IMR-90 (cell line): ENCODE data around the gene PRKCB. TPM values are rescaled to one million over a fixed set of nuclear protein-coding genes. Genes with fewer than 3 reads are reported as not detected.

ENCODE experiments used
- ATAC-seq: fragments of 200-7000 bp; cut with Tn5 transposase; 2 replicates; pipeline ENCODE4 v1.9.1; 2020; ENCODE audit warnings: low read depth, mild to moderate bottlenecking, moderate library complexity
- BruUV-seq: library from RNA; stranded (reverse); fragments of 400-500 nt; replicated peaks from 2 replicates; lab custom pipeline; 2021; lab: Mats Ljungman, UMichigan
- CTCF ChIA-PET: fragments of 300-600 bp; formaldehyde crosslinking; extraction: SDS; loops from one replicate; lab custom pipeline; 2021; ENCODE audit warnings: antibody characterized with exemption; lab: Yijun Ruan, JAX
- POLR2A ChIA-PET: fragments of 300-600 bp; sonication (Branson Sonifier 250); formaldehyde crosslinking; loops from one replicate; lab custom pipeline; 2022; ENCODE audit warnings: antibody characterized with exemption; ENCODE audit not compliant: unreplicated experiment; lab: Charles Lee
- DNase-seq: peaks from one replicate; pipeline ENCODE4 v3.0.0; 2013
- H2AFZ ChIP-seq: replicated peaks from 2 replicates; pipeline ENCODE3; 2013; ENCODE audit warnings: low read length, mild to moderate bottlenecking; ENCODE audit not compliant: poor library complexity
- H2AK5ac ChIP-seq: 2 replicates; pipeline ENCODE4 v1.6.1; 2013; ENCODE audit warnings: low read depth, low read length, inconsistent platforms
- H2AK9ac ChIP-seq: replicated peaks from 2 replicates; pipeline ENCODE3; 2013; ENCODE audit warnings: mild to moderate bottlenecking, low read depth, low read length, moderate library complexity; ENCODE audit not compliant: poor library complexity
- H2BK120ac ChIP-seq: 2 replicates; pipeline ENCODE4 v1.6.1; 2013; ENCODE audit warnings: low read depth, low read length, inconsistent platforms
- H2BK15ac ChIP-seq: 3 replicates; pipeline ENCODE4 v1.6.1; 2013; ENCODE audit warnings: low read depth, low read length, inconsistent platforms
- H2BK20ac ChIP-seq: 2 replicates; pipeline ENCODE4 v1.6.1; 2013; ENCODE audit warnings: low read depth, mild to moderate bottlenecking, inconsistent platforms, low read length, moderate library complexity
- H2BK5ac ChIP-seq: 2 replicates; pipeline ENCODE4 v1.6.1; 2013; ENCODE audit warnings: mild to moderate bottlenecking, low read depth, low read length, inconsistent platforms; ENCODE audit not compliant: poor library complexity, severe bottlenecking
- H3K14ac ChIP-seq: replicated peaks from 2 replicates; pipeline ENCODE4 v1.6.1; 2013; ENCODE audit warnings: low read depth, low read length, inconsistent platforms
- H3K18ac ChIP-seq: 2 replicates; pipeline ENCODE4 v1.6.1; 2013; ENCODE audit warnings: low read depth, low read length, control low read depth
- H3K23ac ChIP-seq: 2 replicates; pipeline ENCODE4 v1.6.1; 2013; ENCODE audit warnings: low read depth, low read length, inconsistent platforms
- H3K27ac ChIP-seq: 2 replicates; pipeline ENCODE4 v1.5.1; 2013; ENCODE audit warnings: mild to moderate bottlenecking, control low read depth, low read length; ENCODE audit not compliant: insufficient read depth
- H3K27me3 ChIP-seq: 2 replicates; pipeline ENCODE4 v1.6.1; 2013; ENCODE audit warnings: low read length; ENCODE audit not compliant: control insufficient read depth, insufficient read depth
- H3K36me3 ChIP-seq: 2 replicates; pipeline ENCODE4 v1.6.1; 2013; ENCODE audit warnings: low read length, mixed read lengths; ENCODE audit not compliant: control insufficient read depth, insufficient read depth
- H3K4ac ChIP-seq: 2 replicates; pipeline ENCODE4 v1.6.1; 2013; ENCODE audit warnings: low read depth, low read length, inconsistent platforms
- H3K4me1 ChIP-seq: 2 replicates; pipeline ENCODE4 v1.6.1; 2013; ENCODE audit warnings: low read length, mixed read lengths; ENCODE audit not compliant: control insufficient read depth, insufficient read depth
- H3K4me2 ChIP-seq: 2 replicates; pipeline ENCODE4 v1.6.1; 2013; ENCODE audit warnings: low read depth, mild to moderate bottlenecking, control low read depth, low read length, moderate library complexity
- H3K4me3 ChIP-seq: 2 replicates; pipeline ENCODE4 v1.5.1; 2013; ENCODE audit warnings: low read depth, mild to moderate bottlenecking, control low read depth, low read length, moderate library complexity; ENCODE audit not compliant: insufficient read depth
- H3K56ac ChIP-seq: 2 replicates; pipeline ENCODE4 v1.6.1; 2013; ENCODE audit warnings: low read length, inconsistent platforms; ENCODE audit not compliant: insufficient read depth; ENCODE audit errors: extremely low read depth
- H3K79me1 ChIP-seq, 2 experiments: 2 replicates each; pipeline ENCODE4 v1.6.1; 2013; ENCODE audit warnings: low read length in 2 of 2, inconsistent platforms in 1 of 2, low read depth in 1 of 2
- H3K9ac ChIP-seq: 2 replicates; pipeline ENCODE4 v1.6.1; 2013; ENCODE audit warnings: low read depth, low read length, control low read depth
- H3K9me1 ChIP-seq: 2 replicates; pipeline ENCODE4 v1.6.1; 2013; ENCODE audit warnings: low read length, inconsistent platforms; ENCODE audit not compliant: insufficient read depth
- H3K9me3 ChIP-seq: 2 replicates; pipeline ENCODE4 v1.6.1; 2013; ENCODE audit warnings: low read length; ENCODE audit not compliant: control insufficient read depth, insufficient read depth
- H4K20me1 ChIP-seq: 2 replicates; pipeline ENCODE4 v1.6.1; 2013; ENCODE audit warnings: low read length, inconsistent platforms; ENCODE audit not compliant: insufficient read depth
- H4K5ac ChIP-seq: 2 replicates; pipeline ENCODE4 v1.6.1; 2013; ENCODE audit warnings: mild to moderate bottlenecking, low read depth, low read length, control low read depth
- H4K8ac ChIP-seq, 2 experiments: 2 replicates each; pipeline ENCODE4 v1.6.1; 2013; ENCODE audit warnings: low read depth in 2 of 2, low read length in 2 of 2, control low read depth in 1 of 2, inconsistent platforms in 1 of 2
- H4K91ac ChIP-seq: 2 replicates; pipeline ENCODE4 v1.6.1; 2013; ENCODE audit warnings: low read depth, low read length, inconsistent platforms; ENCODE audit not compliant: insufficient read depth
- BHLHE40 ChIP-seq: fragments of 150-350 bp; IDR thresholded peaks from 2 replicates; pipeline ENCODE4 v1.6.1; 2016; ENCODE audit warnings: mild to moderate bottlenecking, low read depth, low read length
- CEBPB ChIP-seq: IDR thresholded peaks from 2 replicates; pipeline ENCODE4 v1.6.1; 2012; ENCODE audit warnings: low read depth, low read length, improper control_type of control experiment
- CHD1 ChIP-seq: IDR thresholded peaks from 2 replicates; pipeline ENCODE4 v1.6.1; 2012; ENCODE audit warnings: low read depth, low read length, improper control_type of control experiment
- CTCF ChIP-seq: conservative IDR thresholded peaks from 2 replicates; pipeline ENCODE4 v1.5.1; 2012; ENCODE audit warnings: mild to moderate bottlenecking, low read depth, low read length, improper control_type of control experiment
- ELK1 ChIP-seq: fragments of 150-350 bp; IDR thresholded peaks from 2 replicates; pipeline ENCODE4 v1.6.1; 2016; ENCODE audit warnings: low read depth, mild to moderate bottlenecking, low read length, moderate library complexity, borderline replicate concordance
- FOS ChIP-seq: fragments of 150-350 bp; IDR thresholded peaks from 2 replicates; pipeline ENCODE4 v1.6.1; 2016; ENCODE audit warnings: low read depth, low read length
- MAFK ChIP-seq: IDR thresholded peaks from 2 replicates; pipeline ENCODE4 v1.6.1; 2012; ENCODE audit warnings: low read depth, low read length, improper control_type of control experiment
- MAZ ChIP-seq: IDR thresholded peaks from 2 replicates; pipeline ENCODE4 v1.6.1; 2012; ENCODE audit warnings: low read depth, mild to moderate bottlenecking, low read length, improper control_type of control experiment, moderate library complexity, borderline replicate concordance
- MXI1 ChIP-seq: IDR thresholded peaks from 2 replicates; pipeline ENCODE4 v1.6.1; 2012; ENCODE audit warnings: low read depth, mild to moderate bottlenecking, low read length, moderate library complexity, borderline replicate concordance
- NFE2L2 ChIP-seq: fragments of 150-350 bp; IDR thresholded peaks from 2 replicates; pipeline ENCODE4 v1.6.1; 2016; ENCODE audit warnings: low read depth, mild to moderate bottlenecking, low read length
- POLR2A ChIP-seq: IDR thresholded peaks from 2 replicates; pipeline ENCODE4 v1.6.1; 2012; ENCODE audit warnings: mild to moderate bottlenecking, low read depth, low read length
- RAD21 ChIP-seq: IDR thresholded peaks from 2 replicates; pipeline ENCODE4 v1.6.1; 2012; ENCODE audit warnings: low read length, improper control_type of control experiment
- RCOR1 ChIP-seq: IDR thresholded peaks from 2 replicates; pipeline ENCODE4 v1.6.1; 2012; ENCODE audit warnings: mild to moderate bottlenecking, low read length, improper control_type of control experiment; ENCODE audit not compliant: insufficient replicate concordance
- RFX5 ChIP-seq: IDR thresholded peaks from 2 replicates; pipeline ENCODE4 v1.8.0; 2012; ENCODE audit warnings: low read depth, mild to moderate bottlenecking, low read length, moderate library complexity
- SMC3 ChIP-seq: fragments of 150-350 bp; IDR thresholded peaks from 2 replicates; pipeline ENCODE4 v1.6.1; 2016; ENCODE audit warnings: low read depth, mild to moderate bottlenecking, antibody characterized with exemption, low read length, moderate library complexity
- USF2 ChIP-seq: fragments of 150-350 bp; IDR thresholded peaks from 2 replicates; pipeline ENCODE4 v1.6.1; 2017; ENCODE audit warnings: mild to moderate bottlenecking, antibody characterized with exemption, low read length, low read depth
- WGBS, 2 experiments: methylation state at CpG; one replicate each; pipeline versions ENCODE4 v1.1.5 to v1.1.7; 2013; ENCODE audit warnings: missing lambda C conversion rate in 2 of 2; ENCODE audit not compliant: insufficient read length in 1 of 2; ENCODE audit errors: extremely low coverage in 2 of 2; 5-methylcytosine and 5-hydroxymethylcytosine counted together
- dilution Hi-C: fragments of 300-500 bp; cut with HindIII; formaldehyde crosslinking; loops from one replicate; pipeline ENCODE4 v1.14.3; 2018; ENCODE audit warnings: low sequenced_read_pairs; ENCODE audit not compliant: unreplicated experiment
- in situ Hi-C: fragments of 300-500 bp; cut with MboI; formaldehyde crosslinking; loops from 3 replicates; pipeline ENCODE4 v1.14.3; 2019; ENCODE audit warnings: low sequenced_read_pairs, inconsistent platforms, mixed read lengths
- intact Hi-C: fragments of 100-400 bp; cut with micrococcal nuclease; formaldehyde crosslinking; loops from 2 replicates; pipeline ENCODE4 v1.10.0; 2022
- polyA plus RNA-seq, 3 experiments: library from polyadenylated mRNA; depleted of rRNA; stranded (reverse); fragments of >200 nt; gene quantifications; 2 replicates each; pipeline ENCODE4 v1.2.3, GENCODE V29; 2012; ENCODE audit warnings: low replicate concordance in 1 of 3
- total RNA-seq: library from RNA; depleted of rRNA; stranded (reverse); fragments of >200 nt; gene quantifications from 2 replicates; pipeline ENCODE4 v1.2.3, GENCODE V29; 2012

PRKCB gene
- total and polyA plus RNA-seq, 2 of the 4 experiments (the other 2 are of a cell fraction), result under 0.01 TPM; not detected in 1

GRCh38 chr16:23927796-23928195 is 92.0 kb downstream of the PRKCB start:
- no peak overlapping the region for H4K5ac ChIP-seq

More at GRCh38 chr16:23927796-23928195, 92.0 kb downstream of the PRKCB start:
- Histone ChIP-seq H3K14ac (no peak overlapping the region), H3K4ac (no peak overlapping the region), H2BK15ac (no peak overlapping the region), H3K23ac (no peak overlapping the region), H3K9me3 (no peaks in the 10 kb centered on the region), H3K27me3 (no peaks in the 10 kb centered on the region), H2AK9ac (no peak overlapping the region), H3K4me1 (no peaks in the 10 kb centered on the region), H4K20me1 (no peaks in the 10 kb centered on the region), H2BK5ac (no peak overlapping the region), H3K56ac (no peak overlapping the region), H3K4me3 (no peak overlapping the region), H3K9ac (no peak overlapping the region), H2AK5ac (no peak overlapping the region), H2BK120ac (no peak overlapping the region), H3K36me3 (no peaks in the 10 kb centered on the region), H3K4me2 (no peak overlapping the region), H3K27ac (no peak overlapping the region), H2AFZ (no peak overlapping the region), H3K9me1 (no peaks in the 10 kb centered on the region), H2BK20ac (no peak overlapping the region), H3K18ac (no peak overlapping the region), H3K79me1 (no peaks in the 10 kb centered on the region), H4K8ac (no peak overlapping the region), H4K91ac (no peak overlapping the region)
- WGBS, 2 experiments, result no CpG with 5 or more reads among the region's 4 CpGs
- DNase-seq, result no peak
- no TSS peak for BruUV-seq
- TF ChIP-seq SMC3 (no peak), FOS (no peak), USF2 (no peak), RFX5 (no peak), CEBPB (no peak), MAZ (no peak), BHLHE40 (no peak), RCOR1 (no peak), POLR2A (no peak), MXI1 (no peak), ELK1 (no peak), CHD1 (no peak), NFE2L2 (no peak), MAFK (no peak), RAD21 (no peak), CTCF (no peak)
- ChIA-PET POLR2A (no interaction called here), CTCF (no interaction called here)
- in situ Hi-C loops (no loop called here), dilution Hi-C loops (no loop called here), intact Hi-C loops (no loop called here)
- ATAC-seq, result no peak
